HCT116 (cell line): ENCODE results near the gene ALDH16A1. TPM values are rescaled to one million over a fixed set of nuclear protein-coding genes. Genes with fewer than 3 reads are reported as not detected.

Source experiments
- ATAC-seq: fragments of 200-7000 bp; cut with Tn5 transposase; 2 replicates; pipeline ENCODE4 v1.9.1; 2020; ENCODE audit warnings: mild to moderate bottlenecking, moderate library complexity
- BruUV-seq: library from RNA; stranded (reverse); fragments of 400-500 nt; replicated peaks from 2 replicates; lab custom pipeline; 2021; lab: Mats Ljungman, UMichigan
- CTCF ChIA-PET: fragments of 300-600 bp; sonication (Branson Sonifier 250); formaldehyde crosslinking; loops from one replicate; lab custom pipeline; 2021; ENCODE audit warnings: antibody characterized with exemption; lab: Charles Lee
- POLR2A ChIA-PET: fragments of 300-600, 350-600 bp; sonication (Branson Sonifier 250); formaldehyde crosslinking; loops from one replicate; lab custom pipeline; 2021; ENCODE audit warnings: antibody characterized with exemption; lab: Charles Lee
- RAD21 ChIA-PET, 2 experiments: fragments of 300-600 bp; sonication (Branson Sonifier 250); formaldehyde crosslinking; loops; one replicate each; lab custom pipeline; 2023; ENCODE audit warnings: low total read pairs in 2 of 2; ENCODE audit not compliant: uncharacterized antibody in 2 of 2, unreplicated experiment in 2 of 2, low non-redundant PET in 1 of 2; lab: Charles Lee
- DNase-seq: peaks from one replicate; pipeline ENCODE4 v3.0.0-alpha.2; 2010; ENCODE audit warnings: low read depth, low spot score
- H2AFZ ChIP-seq: fragments of 200-600 bp; shearing (Covaris generic), sonication (generic); 2 replicates; pipeline ENCODE4 v1.6.1; 2017; ENCODE audit warnings: low read depth, mixed run types, mixed read lengths, antibody characterized with exemption, low read length; ENCODE audit not compliant: poor library complexity, severe bottlenecking
- H3K27ac ChIP-seq: 2 replicates; pipeline ENCODE4 v1.5.1; 2012; ENCODE audit warnings: low read depth, low read length
- H3K27me3 ChIP-seq: fragments of 200-600 bp; sonication (generic); 2 replicates; pipeline ENCODE4 v1.6.1; 2016; ENCODE audit warnings: mixed run types, low read length, mixed read lengths; ENCODE audit not compliant: insufficient read depth
- H3K36me3 ChIP-seq, 2 experiments: fragments of 200-500 bp in 1 of 2; fragments of 200-600 bp in 1 of 2; sonication (Bioruptor generic) in 1 of 2; sonication (generic) in 1 of 2; 2 replicates each; pipeline versions ENCODE4 v1.5.1 to v1.6.1; 2014 to 2016; ENCODE audit warnings: low read length in 2 of 2, inconsistent platforms in 1 of 2, mixed read lengths in 1 of 2, mixed run types in 1 of 2; ENCODE audit not compliant: insufficient read depth in 2 of 2, control insufficient read depth in 1 of 2
- H3K4me1 ChIP-seq, 2 experiments: fragments of 200-600 bp in 1 of 2; sonication (generic) in 1 of 2; 2 replicates each; pipeline versions ENCODE4 v1.5.1 to v1.6.1; 2012 to 2017; ENCODE audit warnings: low read length in 2 of 2, inconsistent platforms in 1 of 2, mild to moderate bottlenecking in 1 of 2, mixed read lengths in 1 of 2, mixed run types in 1 of 2, moderate library complexity in 1 of 2; ENCODE audit not compliant: insufficient read depth in 2 of 2, control insufficient read depth in 1 of 2
- H3K4me2 ChIP-seq: fragments of 200-600 bp; sonication (generic); 2 replicates; pipeline ENCODE4 v1.6.1; 2017; ENCODE audit warnings: mixed run types, low read length, mixed read lengths
- H3K4me3 ChIP-seq, 2 experiments: fragments of 200-600 bp in 1 of 2; sonication (generic) in 1 of 2; replicated peaks in 1 of 2; 2 replicates each; pipeline ENCODE4 v1.5.1; 2011 to 2016; ENCODE audit warnings: low read length in 2 of 2, control low read depth in 1 of 2, low read depth in 1 of 2, mild to moderate bottlenecking in 1 of 2, mixed read lengths in 1 of 2, mixed run types in 1 of 2
- H3K79me2 ChIP-seq: fragments of 200-600 bp; sonication (generic); 2 replicates; pipeline ENCODE4 v1.6.1; 2017; ENCODE audit warnings: mild to moderate bottlenecking, mixed run types, low read length, moderate library complexity, mixed read lengths; ENCODE audit not compliant: insufficient read depth
- H3K9ac ChIP-seq: fragments of 200-600 bp; sonication (generic); 2 replicates; pipeline ENCODE4 v1.6.1; 2016; ENCODE audit warnings: low read length, mixed read lengths
- H3K9me2 ChIP-seq: fragments of 200-600 bp; sonication (generic), shearing (Covaris generic); 2 replicates; pipeline ENCODE4 v1.6.1; 2017; ENCODE audit warnings: mixed run types, mild to moderate bottlenecking, moderate library complexity; ENCODE audit not compliant: insufficient read depth
- H3K9me3 ChIP-seq, 2 experiments: fragments of 200-500 bp in 1 of 2; fragments of 200-600 bp in 1 of 2; sonication (Bioruptor generic) in 1 of 2; sonication (generic) in 1 of 2; 2 replicates each; pipeline ENCODE4 v1.6.1; 2014 to 2017; ENCODE audit warnings: low read length in 2 of 2, mixed read lengths in 2 of 2, inconsistent platforms in 1 of 2, low read depth in 1 of 2, mild to moderate bottlenecking in 1 of 2, mixed run types in 1 of 2, moderate library complexity in 1 of 2; ENCODE audit not compliant: control insufficient read depth in 1 of 2, insufficient read depth in 1 of 2
- H4K20me1 ChIP-seq: fragments of 200-600 bp; sonication (generic), shearing (Covaris generic); 2 replicates; pipeline ENCODE4 v1.6.1; 2017; ENCODE audit warnings: mixed run types, mild to moderate bottlenecking, moderate library complexity; ENCODE audit not compliant: insufficient read depth
- ATF3 ChIP-seq: IDR thresholded peaks from 2 replicates; pipeline ENCODE4 v1.6.1; 2012
- CBX3 ChIP-seq: IDR thresholded peaks from 2 replicates; pipeline ENCODE4 v1.6.1; 2012; ENCODE audit warnings: low read depth
- CTCF ChIP-seq, 3 experiments: fragments of 200-600 bp in 1 of 3; sonication (generic) in 1 of 3; IDR thresholded peaks in 2 of 3; conservative IDR thresholded peaks in 1 of 3; 2 replicates each; pipeline ENCODE4 v1.5.1; 2012 to 2017; ENCODE audit warnings: low read depth in 2 of 3, low read length in 2 of 3, antibody characterized with exemption in 1 of 3, borderline replicate concordance in 1 of 3, control low read depth in 1 of 3, mild to moderate bottlenecking in 1 of 3, mixed read lengths in 1 of 3, mixed run types in 1 of 3, moderate library complexity in 1 of 3; ENCODE audit not compliant: insufficient read depth in 1 of 3
- EGR1 ChIP-seq: IDR thresholded peaks from 2 replicates; pipeline ENCODE4 v1.6.1; 2012; ENCODE audit warnings: low read depth
- ELF1 ChIP-seq: IDR thresholded peaks from 2 replicates; pipeline ENCODE4 v1.6.1; 2012; ENCODE audit warnings: low read depth, borderline replicate concordance
- EZH2 ChIP-seq: fragments of 200-600 bp; sonication (generic); IDR thresholded peaks from 2 replicates; pipeline ENCODE4 v1.6.1; 2017; ENCODE audit warnings: antibody characterized with exemption, mixed run types
- FOSL1 ChIP-seq: IDR thresholded peaks from 2 replicates; pipeline ENCODE4 v1.6.1; 2012; ENCODE audit warnings: low read depth
- MAX ChIP-seq: IDR thresholded peaks from 2 replicates; pipeline ENCODE4 v1.6.1; 2012
- POLR2A ChIP-seq: IDR thresholded peaks from 2 replicates; pipeline ENCODE4 v1.7.0; 2011; ENCODE audit warnings: borderline replicate concordance; ENCODE audit not compliant: insufficient read depth, insufficient read length; ENCODE audit errors: extremely low read depth
- RAD21 ChIP-seq: IDR thresholded peaks from 2 replicates; pipeline ENCODE4 v1.6.1; 2012; ENCODE audit warnings: low read depth, mild to moderate bottlenecking
- REST ChIP-seq: IDR thresholded peaks from 2 replicates; pipeline ENCODE4 v1.6.1; 2012; ENCODE audit warnings: low read depth
- SIN3A ChIP-seq: IDR thresholded peaks from 2 replicates; pipeline ENCODE4 v1.6.1; 2012; ENCODE audit warnings: low read depth
- SP1 ChIP-seq: IDR thresholded peaks from 2 replicates; pipeline ENCODE4 v1.6.1; 2012; ENCODE audit warnings: low read depth
- SRF ChIP-seq: IDR thresholded peaks from 2 replicates; pipeline ENCODE4 v1.6.1; 2012; ENCODE audit warnings: low read depth
- TCF7L2 ChIP-seq: IDR thresholded peaks from 2 replicates; pipeline ENCODE4 v1.7.0; 2011; ENCODE audit warnings: borderline replicate concordance, inconsistent platforms; ENCODE audit not compliant: insufficient read depth, insufficient read length; ENCODE audit errors: extremely low read depth
- ZFX ChIP-seq: fragments of 450-650 bp; IDR thresholded peaks from 2 replicates; pipeline ENCODE4 v1.6.1; 2017
- intact Hi-C: fragments of 100-400 bp; cut with micrococcal nuclease; formaldehyde crosslinking; loops from 2 replicates; pipeline ENCODE4 v1.10.0; 2022
- total RNA-seq: library from RNA; stranded (reverse); gene quantifications from one replicate; pipeline ENCODE4 v1.2.1, GENCODE V29; 2021; ENCODE audit not compliant: unreplicated experiment

Gene ALDH16A1
- total RNA-seq, 1 experiment from 2014 or later: 22.8 TPM

GRCh38 chr19:49437231-49437630, 15.8 kb upstream of the ALDH16A1 start:
- no TSS peak for BruUV-seq
- no peak overlapping the region for H3K4me2 ChIP-seq

GRCh38 chr19:49438261-49438660, 14.8 kb upstream of the ALDH16A1 start:
- no peaks in the 10 kb centered on the region for H3K36me3 ChIP-seq
- H2AFZ ChIP-seq: no peak overlapping the region
- CTCF ChIA-PET: no interaction called here
- POLR2A ChIA-PET: no interaction called here
- RAD21 ChIA-PET: no interaction called here
- H3K79me2 ChIP-seq: no peaks in the 10 kb centered on the region
- DNase-seq (no peak), ATAC-seq (no peak)
- no TSS peak for BruUV-seq
- intact Hi-C loops: no loop called here
- no peaks in the 10 kb centered on the region for H3K9me2 ChIP-seq
- H3K27ac ChIP-seq: no peak overlapping the region
- no peak overlapping the region for H3K4me2 ChIP-seq
- H3K4me3 ChIP-seq: no peak overlapping the region
- no peaks in the 10 kb centered on the region for H4K20me1 ChIP-seq
- H3K9me3 ChIP-seq: no peaks in the 10 kb centered on the region
- H3K9ac ChIP-seq: no peak overlapping the region
- peaks cover 21% of the 10 kb centered on the region for H3K27me3 ChIP-seq
- H3K4me1 ChIP-seq: peaks cover 7 to 20% of the 10 kb centered on the region in 2 experiments; a peak in 3 of 4 replicates
- TF ChIP-seq CTCF (IDR thresholded peaks at IDR 0.05 in 2 of 3, conservative IDR thresholded peaks at IDR 0.05 in 1 of 3; ENCODE audit: borderline replicate concordance in 1 of 3, insufficient read depth in 1 of 3, low read depth in 2 of 3, low read length in 2 of 3) (no peak), ATF3 (no peak), ELF1 (no peak), RAD21 (no peak), POLR2A (no peak), EZH2 (no peak), SRF (no peak), MAX (no peak), ZFX (no peak), SP1 (no peak), SIN3A (no peak), CBX3 (no peak), EGR1 (no peak), FOSL1 (no peak), REST (no peak), TCF7L2 (no peak)

More at GRCh38 chr19:49437231-49437630, 15.8 kb upstream of the ALDH16A1 start:
- DNase-seq (no peak), ATAC-seq (no peak)
- TF ChIP-seq POLR2A (no peak), TCF7L2 (no peak), SIN3A (no peak)
- Histone ChIP-seq H3K27me3 (peaks cover 21% of the 10 kb centered on the region), H3K4me1 (peaks cover 4 to 12% of the 10 kb centered on the region in 2 experiments; a peak in 3 of 4 replicates), H2AFZ (no peak overlapping the region), H3K4me3 (no peak overlapping the region), H3K27ac (no peak overlapping the region), H3K79me2 (no peaks in the 10 kb centered on the region), H3K9me3 (no peaks in the 10 kb centered on the region), H3K36me3 (no peaks in the 10 kb centered on the region), H3K9ac (no peak overlapping the region), H4K20me1 (no peaks in the 10 kb centered on the region), H3K9me2 (no peaks in the 10 kb centered on the region)
- intact Hi-C loops: no loop called here
- CTCF ChIA-PET: no interaction called here
- RAD21 ChIA-PET: no interaction called here
- POLR2A ChIA-PET: no interaction called here
